ENCODE measurements around the gene GDF7. TPM values are rescaled to one million over a fixed set of nuclear protein-coding genes. Genes with fewer than 3 reads are reported as not detected.
"Not testable (repeated sequence)": the region's sequence is repeated elsewhere in the genome, so short reads cannot be mapped to it uniquely, and the experiment has no call there.

The GDF7 gene
- total and polyA plus RNA-seq, 10 of the 15 experiments (the other 5 are each of a cell fraction or from before 2014, with no cell fraction given): 0.02 to 0.11 (median 0.04) TPM; not detected in 1

DNA sequence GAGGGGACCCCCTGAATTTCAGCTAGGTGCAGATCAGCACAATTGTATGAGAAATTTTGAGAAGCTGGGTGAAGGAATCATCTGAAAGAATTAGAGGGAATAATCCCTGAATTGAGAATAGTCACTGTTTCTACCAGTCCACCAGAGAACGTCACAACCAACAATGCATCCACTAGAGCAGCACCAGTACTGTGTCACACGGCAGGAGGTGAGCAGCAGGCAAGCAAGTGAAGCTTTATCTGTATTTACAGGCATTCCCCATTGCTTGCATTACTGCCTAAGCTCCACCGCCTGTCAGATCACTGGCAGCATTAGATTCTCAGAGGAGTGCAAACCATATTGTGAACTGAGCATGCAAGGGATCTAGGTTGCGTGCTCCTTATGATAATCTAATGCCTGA is 40.7 kb downstream of the GDF7 start:
- H3K36me3 ChIP-seq (ENCODE audit: control insufficient read depth in 2 of 2, insufficient read depth in 2 of 2, low read length in 1 of 2): no peaks in the 10 kb centered on the region; a peak in 1 of 4 replicates
- H3K4me1 ChIP-seq (ENCODE audit: control insufficient read depth, insufficient read depth, low read length): no peaks in the 10 kb centered on the region
- ChIA-PET CTCF (interaction anchor here (0.8 to 3.2 kb wide), 2 partner anchors 32 to 74 kb away, joined by 3 to 13 read pairs; no protein-coding TSS in a partner anchor), POLR2A (no interaction called here), SMC1A (ENCODE audit: uncharacterized antibody, unreplicated experiment) (no interaction called here), RAD21 (ENCODE audit: unreplicated experiment) (no interaction called here)
- no peak overlapping the region for H2AFZ ChIP-seq (ENCODE audit: control insufficient read depth, low read depth, low read length)
- ATAC-seq (no peak), FAIRE-seq (peak; percentile 13), DNase-seq (ENCODE audit: low read depth, low spot score) (no peak)
- no peak overlapping the region for H3K4me3 ChIP-seq
- H3K9me3 ChIP-seq (replicated peaks; ENCODE audit: control insufficient read depth, insufficient read depth, low read length): no peaks in the 10 kb centered on the region; the same call in 2 of the 3 replicates
- in situ Hi-C loops (cut with MboI) (no loop called here), intact Hi-C loops (cut with micrococcal nuclease; ENCODE audit: unreplicated experiment) (no loop called here)
- H3K27ac ChIP-seq (ENCODE audit: control insufficient read depth, insufficient read depth): no peak overlapping the region
- no peak for TF ChIP-seq CHD4 (IDR thresholded peaks at IDR 0.05)
- TF ChIP-seq BMI1 (IDR thresholded peaks at IDR 0.05; ENCODE audit: borderline replicate concordance): no peak
- TF ChIP-seq MTA3 (IDR thresholded peaks at IDR 0.05; ENCODE audit: borderline replicate concordance, low read length): no peak
- no peak for TF ChIP-seq SRF (IDR thresholded peaks at IDR 0.05; ENCODE audit: low read depth in 2 of 2, low read length in 2 of 2)
- no peak for TF ChIP-seq HDAC2 (IDR thresholded peaks at IDR 0.05)
- TF ChIP-seq ZSCAN29 (IDR thresholded peaks at IDR 0.05): no peak
- TF ChIP-seq BRCA1 (IDR thresholded peaks at IDR 0.05; ENCODE audit: low read depth, low read length): no peak
- TF ChIP-seq BCL11A (IDR thresholded peaks at IDR 0.05; ENCODE audit: low read depth, low read length): no peak
- no peak for TF ChIP-seq PML (IDR thresholded peaks at IDR 0.05; ENCODE audit: low read length)
- TF ChIP-seq CREM (IDR thresholded peaks at IDR 0.05; ENCODE audit: low read depth): no peak
- no peak for TF ChIP-seq HDAC6 (IDR thresholded peaks at IDR 0.05; ENCODE audit: unreplicated experiment)
- TF ChIP-seq, protein P1, sequence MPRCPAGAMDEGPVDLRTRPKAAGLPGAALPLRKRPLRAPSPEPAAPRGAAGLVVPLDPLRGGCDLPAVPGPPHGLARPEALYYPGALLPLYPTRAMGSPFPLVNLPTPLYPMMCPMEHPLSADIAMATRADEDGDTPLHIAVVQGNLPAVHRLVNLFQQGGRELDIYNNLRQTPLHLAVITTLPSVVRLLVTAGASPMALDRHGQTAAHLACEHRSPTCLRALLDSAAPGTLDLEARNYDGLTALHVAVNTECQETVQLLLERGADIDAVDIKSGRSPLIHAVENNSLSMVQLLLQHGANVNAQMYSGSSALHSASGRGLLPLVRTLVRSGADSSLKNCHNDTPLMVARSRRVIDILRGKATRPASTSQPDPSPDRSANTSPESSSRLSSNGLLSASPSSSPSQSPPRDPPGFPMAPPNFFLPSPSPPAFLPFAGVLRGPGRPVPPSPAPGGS (IDR thresholded peaks at IDR 0.05; ENCODE audit: borderline replicate concordance, insufficient read depth, low read depth, low read length, poor library complexity, severe bottlenecking): no peak
- TF ChIP-seq EED (IDR thresholded peaks at IDR 0.05; ENCODE audit: low read depth): no peak
- TF ChIP-seq SPI1 (IDR thresholded peaks at IDR 0.05; ENCODE audit: borderline replicate concordance, insufficient read depth, low read depth, low read length): no peak
- H3K79me2 ChIP-seq (ENCODE audit: control insufficient read depth, insufficient read depth, low read length): no peaks in the 10 kb centered on the region
- H3K4me2 ChIP-seq (ENCODE audit: control insufficient read depth, insufficient read depth): no peak overlapping the region
- no peak overlapping the region for H3K9ac ChIP-seq (ENCODE audit: control insufficient read depth, insufficient read depth, low read length)
- no TSS peak for BruUV-seq (replicated peaks)
- WGBS (ENCODE audit: insufficient coverage, insufficient replicate concordance, low lambda C conversion rate, missing lambda C conversion rate): 79% methylated on average over 4 of the region's 4 CpGs
- H3K27me3 ChIP-seq (replicated peaks in 1 of 2; ENCODE audit: control insufficient read depth in 2 of 2, insufficient read depth in 2 of 2, low read length in 1 of 2): no peaks in the 10 kb centered on the region
- H4K20me1 ChIP-seq (ENCODE audit: control insufficient read depth, insufficient read depth): no peaks in the 10 kb centered on the region

DNA sequence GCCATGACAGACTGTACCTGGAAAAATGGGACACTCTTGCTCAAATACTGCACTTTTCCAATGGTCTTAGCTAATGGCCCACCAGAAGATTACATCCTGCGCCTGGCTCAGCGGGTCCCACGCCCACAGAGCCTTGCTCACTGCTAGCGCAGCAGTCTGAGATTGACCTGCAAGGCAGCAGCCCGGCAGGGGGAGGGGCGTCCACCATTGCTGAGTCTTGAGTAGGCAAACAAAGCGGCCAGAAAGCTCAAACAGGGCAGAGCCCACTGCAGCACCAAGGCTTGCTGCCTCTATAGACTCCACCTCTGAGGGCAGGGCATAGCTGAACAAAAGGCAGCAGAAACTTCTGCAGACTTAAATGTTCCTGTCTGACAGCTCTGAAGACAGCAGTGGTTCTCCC is 44.7 kb downstream of the GDF7 start:
- in situ Hi-C loops (cut with MboI); H3K4me1 ChIP-seq (ENCODE audit: control insufficient read depth, insufficient read depth, low read length); CTCF ChIA-PET; SMC1A ChIA-PET (ENCODE audit: uncharacterized antibody, unreplicated experiment); H4K20me1 ChIP-seq (ENCODE audit: control insufficient read depth, insufficient read depth); H3K27ac ChIP-seq (ENCODE audit: control insufficient read depth, insufficient read depth); H3K4me3 ChIP-seq; H3K36me3 ChIP-seq (ENCODE audit: control insufficient read depth in 2 of 2, insufficient read depth in 2 of 2, low read length in 1 of 2); DNase-seq (ENCODE audit: low read depth, low spot score); POLR2A ChIA-PET; H3K4me2 ChIP-seq (ENCODE audit: control insufficient read depth, insufficient read depth); BruUV-seq (replicated peaks); intact Hi-C loops (cut with micrococcal nuclease; ENCODE audit: unreplicated experiment); H2AFZ ChIP-seq (ENCODE audit: control insufficient read depth, low read depth, low read length); FAIRE-seq; RAD21 ChIA-PET (ENCODE audit: unreplicated experiment); H3K79me2 ChIP-seq (ENCODE audit: control insufficient read depth, insufficient read depth, low read length); H3K27me3 ChIP-seq (replicated peaks in 1 of 2; ENCODE audit: control insufficient read depth in 2 of 2, insufficient read depth in 2 of 2, low read length in 1 of 2); H3K9me3 ChIP-seq (replicated peaks; ENCODE audit: control insufficient read depth, insufficient read depth, low read length); ATAC-seq; H3K9ac ChIP-seq (ENCODE audit: control insufficient read depth, insufficient read depth, low read length): not testable (repeated sequence)
- WGBS (ENCODE audit: insufficient coverage, insufficient replicate concordance, low lambda C conversion rate, missing lambda C conversion rate): 100% methylated on average over 7 of the region's 7 CpGs
